Measurements from ENCODE around the gene EHD2.
"Not testable (repeated sequence)": the region's sequence is repeated elsewhere in the genome, so short reads cannot be mapped to it uniquely, and the experiment has no call there.

The EHD2 gene

DNA sequence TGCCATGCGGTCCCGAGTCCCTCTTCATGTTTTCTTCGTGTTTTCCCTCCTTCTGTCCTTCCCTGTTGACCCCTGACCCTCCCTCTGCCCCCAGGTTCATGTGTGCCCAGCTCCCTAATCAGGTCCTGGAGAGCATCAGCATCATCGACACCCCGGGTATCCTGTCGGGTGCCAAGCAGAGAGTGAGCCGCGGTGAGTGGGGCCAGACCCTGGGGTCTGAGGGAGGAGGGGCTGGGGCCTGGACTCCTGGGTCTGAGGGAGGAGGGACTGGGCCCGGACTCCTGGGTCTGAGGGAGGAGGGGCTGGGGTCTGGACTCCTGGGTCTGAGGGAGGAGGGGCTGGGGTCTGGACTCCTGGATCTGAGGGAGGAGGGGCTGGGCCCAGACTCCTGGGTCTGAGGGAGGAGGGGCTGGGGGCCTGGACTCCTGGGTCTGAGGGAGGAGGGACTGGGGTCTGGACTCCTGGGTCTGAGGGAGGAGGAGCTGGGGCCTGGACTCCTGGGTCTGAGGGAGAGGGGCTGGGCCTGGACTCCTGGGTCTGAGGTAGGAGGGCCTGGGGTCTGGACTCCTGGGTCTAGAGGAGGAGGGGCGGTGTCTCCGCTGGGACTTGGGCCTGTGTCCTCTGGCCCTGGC, 5.3 kb downstream of the EHD2 start:
- DNase-seq, result not testable (repeated sequence)

DNA sequence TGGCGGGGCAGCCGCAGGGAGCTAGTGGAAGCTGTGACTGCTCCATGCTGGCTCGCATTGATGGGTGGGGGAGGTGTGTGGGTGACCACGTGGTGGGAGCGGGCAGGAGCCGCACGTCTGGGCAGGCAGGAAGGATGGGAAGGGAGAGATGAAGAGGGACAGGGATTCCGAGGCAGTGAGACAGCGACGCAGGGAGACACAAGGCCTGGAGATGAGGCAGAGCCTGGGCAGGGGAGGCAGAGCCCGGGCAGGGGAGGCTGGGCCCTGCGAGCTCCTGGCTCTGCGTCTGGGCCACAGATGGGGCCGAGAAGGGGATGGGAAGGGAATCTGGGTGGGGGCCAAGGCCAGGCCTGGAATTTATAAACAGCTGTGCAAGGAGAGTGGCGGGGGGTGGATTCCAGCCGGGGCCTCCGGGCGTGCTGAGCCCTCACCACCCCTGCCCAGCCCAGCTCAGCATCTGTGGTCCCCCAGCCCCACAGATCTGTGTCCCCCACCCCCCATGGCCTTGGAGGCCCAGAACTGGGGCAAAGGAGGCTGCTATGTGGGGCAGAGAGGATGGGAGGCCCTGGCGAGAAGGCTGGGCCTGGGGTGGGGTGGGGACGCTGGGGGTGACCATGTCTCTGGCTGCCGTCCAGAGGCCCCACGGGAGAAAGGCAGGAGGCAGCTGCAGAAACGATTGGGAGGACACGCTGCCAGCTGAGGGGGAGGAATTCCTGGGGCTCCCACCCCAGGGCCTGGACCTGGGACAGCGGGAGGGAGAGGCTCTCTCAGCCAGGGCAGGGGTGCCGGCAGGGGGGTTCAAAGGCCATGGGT, 6.0 kb downstream of the EHD2 start:
- no peak for DNase-seq

- no peak for DNase-seq
Observed at GRCh38 chr19:47720669-47721422, 7.6 kb downstream of the EHD2 start.

DNA sequence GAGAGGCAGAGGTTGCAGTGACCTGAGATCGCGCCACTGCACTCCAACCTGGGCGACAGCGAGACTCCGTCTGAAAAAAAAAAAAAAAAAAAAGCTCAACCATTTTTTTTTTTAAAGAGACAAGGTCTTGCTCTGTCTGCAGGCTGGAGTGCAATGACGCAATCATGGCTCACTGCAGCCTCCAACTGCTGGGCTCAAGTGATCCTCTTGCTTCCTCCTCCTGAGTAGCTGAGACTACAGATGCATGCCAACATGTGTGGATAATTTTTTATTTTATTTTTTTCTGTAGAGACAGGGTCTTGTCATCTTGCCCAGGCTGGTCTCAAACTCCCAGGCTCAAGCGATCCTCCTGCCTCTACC, 10.3 kb downstream of the EHD2 start:
- DNase-seq, result no peak

- no peak for DNase-seq
Observed at GRCh38 chr19:47725759-47726401, 12.7 kb downstream of the EHD2 start.

GRCh38 chr19:47726467-47726866, 13.2 kb downstream of the EHD2 start:
- no peak for DNase-seq

- DNase-seq, result not testable (repeated sequence)
Observed at GRCh38 chr19:47728295-47728694, 15.1 kb downstream of the EHD2 start.

DNA sequence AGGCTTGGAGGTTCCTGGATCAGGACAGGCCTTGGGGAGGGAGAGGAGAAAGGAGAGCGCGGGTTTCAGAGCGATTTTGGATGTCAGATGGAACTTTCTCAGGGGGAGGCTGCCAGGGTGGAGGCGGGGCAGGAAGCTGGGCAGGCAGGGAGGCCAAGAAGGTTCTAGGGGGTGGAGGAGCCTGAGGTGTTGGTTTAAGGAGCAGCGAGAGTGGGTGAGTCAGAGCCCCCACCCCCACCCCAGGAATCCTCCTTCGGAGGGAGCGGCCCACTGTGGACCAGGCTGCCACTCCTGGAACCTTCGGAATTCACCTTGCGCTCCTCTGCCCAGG, 16.2 kb downstream of the EHD2 start:
- no peak for DNase-seq

GRCh38 chr19:47729799-47730520, 16.7 kb downstream of the EHD2 start:
- DNase-seq, result peak; percentile 51

GRCh38 chr19:47730521-47730889, 17.3 kb downstream of the EHD2 start:
- no peak for DNase-seq

DNA sequence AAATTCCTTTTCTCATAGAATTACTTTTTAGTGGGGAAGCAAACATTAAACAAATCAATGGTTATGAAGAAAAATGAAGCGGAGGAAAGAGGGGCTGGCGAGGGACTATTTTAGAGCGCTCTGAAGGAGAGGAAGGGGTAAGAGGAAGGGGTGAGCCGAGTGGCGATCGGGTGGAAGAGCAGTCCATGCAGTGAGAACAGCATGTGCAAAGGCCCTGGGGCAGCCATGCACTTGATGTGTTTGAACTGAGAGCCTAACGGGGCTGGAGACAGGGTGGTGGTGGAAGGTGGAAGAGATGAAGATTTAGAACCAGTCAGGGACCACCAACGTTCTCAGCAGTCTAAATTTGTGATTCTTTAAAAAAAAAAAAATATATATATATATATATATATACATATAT, 17.7 kb downstream of the EHD2 start:
- DNase-seq, result no peak

DNA sequence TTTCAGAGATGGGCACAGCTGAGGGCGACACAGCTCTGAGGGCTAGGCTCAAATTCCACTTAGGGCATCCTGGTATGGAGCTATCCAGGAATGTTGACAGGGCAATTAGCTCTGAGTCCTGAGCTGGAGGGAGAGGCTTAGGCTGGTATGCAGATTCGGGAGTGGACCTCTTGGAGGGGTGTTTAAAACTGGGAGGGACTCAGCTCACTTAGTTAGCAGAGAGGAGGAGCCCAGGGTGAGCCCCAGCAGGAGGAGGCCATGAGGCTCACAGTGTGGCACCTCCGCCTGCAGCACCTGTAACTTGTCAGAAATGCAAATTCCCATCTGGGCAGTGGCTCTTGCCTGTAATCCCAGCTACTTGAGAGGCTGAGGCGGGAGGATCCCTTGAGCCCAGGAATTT, 21.9 kb downstream of the EHD2 start:
- no peak for DNase-seq

- DNase-seq, result no peak
Observed at GRCh38 chr19:47740866-47741519, 27.8 kb downstream of the EHD2 start.

DNA sequence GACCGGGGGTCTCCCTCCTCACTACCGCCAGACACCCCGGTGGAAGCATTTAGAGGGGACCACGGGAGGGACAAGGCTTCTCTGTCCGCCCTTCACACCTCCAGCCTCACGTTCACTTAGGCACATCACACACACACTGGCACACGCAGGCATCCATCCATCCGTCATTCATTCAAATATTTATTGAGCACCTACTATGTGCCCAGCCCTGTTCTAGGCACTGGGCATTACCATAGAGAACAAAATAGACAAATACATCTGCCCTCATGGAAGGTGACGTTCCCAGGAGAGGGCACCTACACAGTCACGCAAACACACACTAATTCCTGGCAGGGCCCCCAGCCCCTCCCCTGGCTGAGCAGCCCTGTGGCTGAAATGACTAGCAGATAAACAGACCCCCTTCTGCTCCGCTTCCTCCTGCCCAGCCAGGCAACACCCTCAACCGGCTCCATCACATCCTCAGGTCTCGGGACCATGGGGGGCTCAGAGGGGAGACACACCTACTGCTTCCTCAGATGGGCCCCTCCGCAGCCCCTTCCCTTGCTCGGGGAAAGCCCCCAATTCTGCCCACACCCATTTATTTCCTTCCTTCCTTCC, 28.4 kb downstream of the EHD2 start:
- no peak for DNase-seq

DNA sequence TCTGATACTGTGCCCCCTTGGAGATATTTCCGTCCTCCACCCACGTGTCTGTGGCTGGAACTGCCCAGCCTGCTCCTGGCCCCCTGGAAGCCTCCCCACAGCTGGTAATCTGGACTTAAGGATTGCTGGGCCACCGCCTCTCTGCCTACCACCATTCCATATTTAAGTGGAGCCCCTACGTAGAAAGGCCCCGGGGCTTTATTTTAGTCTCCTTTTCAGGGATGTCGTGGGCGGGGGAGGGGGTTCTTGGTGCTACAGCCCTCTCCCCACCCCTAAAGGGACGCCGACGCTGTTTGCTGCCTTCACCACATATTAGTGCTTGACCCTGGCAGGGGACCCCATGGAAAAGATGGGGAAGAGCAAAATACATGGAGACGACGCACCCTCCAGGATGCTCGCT, 29.4 kb downstream of the EHD2 start:
- no peak for DNase-seq

GRCh38 chr19:47745010-47745901, 32.0 kb downstream of the EHD2 start, which contains the start of gene NOP53:
Gene NOP53, plus strand, starts transcription at chr19:47745546. Its CDS starts 14 bp downstream, at chr19:47745560.
- DNase-seq, result peak; percentile 97

GRCh38 chr19:47746129-47746528, 32.9 kb downstream of the EHD2 start:
- DNase-seq, result not testable (repeated sequence)

- DNase-seq, result no peak
Observed at GRCh38 chr19:47749326-47749725, 36.1 kb downstream of the EHD2 start.

GRCh38 chr19:47750752-47751151, 37.5 kb downstream of the EHD2 start:
- no peak for DNase-seq

GRCh38 chr19:47752440-47753211, 39.4 kb downstream of the EHD2 start:
- DNase-seq, result no peak
